Smooth muscle cell (in vitro differentiated cells): ENCODE results near the gene TTLL1. TPM values are rescaled to one million over a fixed set of nuclear protein-coding genes. Genes with fewer than 3 reads are reported as not detected.

ENCODE experiments used
- DNase-seq: peaks from one replicate; lab custom pipeline; 2025; ENCODE audit not compliant: unreplicated experiment; lab: John Stamatoyannopoulos, UW
- H2AFZ ChIP-seq: fragments of 200-600 bp; sonication (generic); 2 replicates; pipeline ENCODE4 v1.6.0; 2016; ENCODE audit warnings: antibody characterized with exemption, low read depth, mild to moderate bottlenecking
- H3F3A ChIP-seq: fragments of 200-600 bp; sonication (generic); 2 replicates; pipeline ENCODE4 v1.6.0; 2017; ENCODE audit warnings: antibody characterized with exemption, low read depth
- H3K27ac ChIP-seq: fragments of 200-600 bp; sonication (generic); 2 replicates; pipeline ENCODE4 v1.5.1; 2016; ENCODE audit warnings: low read depth, mild to moderate bottlenecking
- H3K27me3 ChIP-seq: fragments of 200-600 bp; sonication (generic); 2 replicates; pipeline ENCODE4 v1.6.1; 2016; ENCODE audit warnings: low read depth, mild to moderate bottlenecking
- H3K36me3 ChIP-seq: fragments of 200-600 bp; sonication (generic); 2 replicates; pipeline ENCODE4 v1.5.1; 2016; ENCODE audit warnings: low read depth
- H3K4me1 ChIP-seq: fragments of 200-600 bp; sonication (generic); 2 replicates; pipeline ENCODE4 v1.5.1; 2016; ENCODE audit warnings: low read depth
- H3K4me2 ChIP-seq: fragments of 200-600 bp; sonication (generic); 2 replicates; pipeline ENCODE4 v1.6.0; 2016; ENCODE audit warnings: mild to moderate bottlenecking
- H3K4me3 ChIP-seq: fragments of 200-600 bp; sonication (generic); 2 replicates; pipeline ENCODE4 v1.5.1; 2016; ENCODE audit warnings: mild to moderate bottlenecking
- H3K79me2 ChIP-seq: fragments of 200-600 bp; sonication (generic); 2 replicates; pipeline ENCODE4 v1.6.0; 2016; ENCODE audit warnings: low read depth, mild to moderate bottlenecking
- H3K9ac ChIP-seq: fragments of 200-600 bp; sonication (generic); 2 replicates; pipeline ENCODE4 v1.6.0; 2016; ENCODE audit warnings: low read depth
- H3K9me3 ChIP-seq: fragments of 200-600 bp; sonication (generic); replicated peaks from 2 replicates; pipeline ENCODE4 v1.5.1; 2016; ENCODE audit warnings: low read depth
- H4K20me1 ChIP-seq: fragments of 200-600 bp; sonication (generic); 2 replicates; pipeline ENCODE4 v1.6.0; 2016; ENCODE audit warnings: low read depth
- CTCF ChIP-seq: fragments of 200-600 bp; sonication (generic); IDR thresholded peaks from 2 replicates; pipeline ENCODE4 v1.5.1; 2017; ENCODE audit warnings: borderline replicate concordance, mild to moderate bottlenecking, antibody characterized with exemption; ENCODE audit not compliant: insufficient read depth, poor library complexity, severe bottlenecking
- WGBS: methylation state at CpG from one replicate; pipeline ENCODE4 v1.1.7; 2016; ENCODE audit warnings: low lambda C conversion rate; 5-methylcytosine and 5-hydroxymethylcytosine counted together
- polyA plus RNA-seq: library from polyadenylated mRNA; unstranded; fragments of >200 nt; fragmentation: Nextera tagmentation; extraction: Ambion mirVana; gene quantifications from 2 replicates; pipeline ENCODE4 v1.2.1, GENCODE V29; 2016
- total RNA-seq: library from RNA; depleted of rRNA; stranded (reverse); fragments of >200 nt; gene quantifications from 2 replicates; pipeline ENCODE4 v1.2.3, GENCODE V29; 2014

The TTLL1 gene
- total and polyA plus RNA-seq, 2 experiments from 2014 or later = 12.7 to 17.7 TPM

- no peaks in the 10 kb centered on the region for H3K9me3 ChIP-seq
- no peak overlapping the region for H2AFZ ChIP-seq
- peaks cover 92% of the 10 kb centered on the region for H4K20me1 ChIP-seq
- peak overlapping the region; percentile 85 for H3K27ac ChIP-seq
- no peak for TF ChIP-seq CTCF
- H3K4me3 ChIP-seq = no peak overlapping the region
- H3K4me1 ChIP-seq = peaks cover 35% of the 10 kb centered on the region
- H3K9ac ChIP-seq = no peak overlapping the region
- H3K27me3 ChIP-seq = no peaks in the 10 kb centered on the region
- no peaks in the 10 kb centered on the region for H3K36me3 ChIP-seq
- H3K79me2 ChIP-seq = peaks cover 95% of the 10 kb centered on the region
- no peak overlapping the region for H3K4me2 ChIP-seq
- DNase-seq = no peak
- WGBS = 76% methylated on average over 2 of the region's 2 CpGs
- H3F3A ChIP-seq = peaks cover 30% of the 10 kb centered on the region
Observed at GRCh38 chr22:43005106-43005505, 84.1 kb downstream of the TTLL1 start.

- WGBS = 67% methylated on average over 13 of the region's 13 CpGs
- no peak overlapping the region for H3K9ac ChIP-seq
- H3K4me1 ChIP-seq = peaks cover 35% of the 10 kb centered on the region
- H3K4me2 ChIP-seq = peak overlapping the region; percentile 45
- H3K4me3 ChIP-seq = no peak overlapping the region
- H3K9me3 ChIP-seq = no peaks in the 10 kb centered on the region
- H3K79me2 ChIP-seq = peaks cover 95% of the 10 kb centered on the region
- no peak for DNase-seq
- no peaks in the 10 kb centered on the region for H3K27me3 ChIP-seq
- H2AFZ ChIP-seq = no peak overlapping the region
- H3K36me3 ChIP-seq = no peaks in the 10 kb centered on the region
- no peak for TF ChIP-seq CTCF
- peak overlapping the region; percentile 85 for H3K27ac ChIP-seq
- H3F3A ChIP-seq = peaks cover 30% of the 10 kb centered on the region
- H4K20me1 ChIP-seq = peaks cover 92% of the 10 kb centered on the region
Observed at GRCh38 chr22:43004362-43005035, 84.7 kb downstream of the TTLL1 start.

DNA sequence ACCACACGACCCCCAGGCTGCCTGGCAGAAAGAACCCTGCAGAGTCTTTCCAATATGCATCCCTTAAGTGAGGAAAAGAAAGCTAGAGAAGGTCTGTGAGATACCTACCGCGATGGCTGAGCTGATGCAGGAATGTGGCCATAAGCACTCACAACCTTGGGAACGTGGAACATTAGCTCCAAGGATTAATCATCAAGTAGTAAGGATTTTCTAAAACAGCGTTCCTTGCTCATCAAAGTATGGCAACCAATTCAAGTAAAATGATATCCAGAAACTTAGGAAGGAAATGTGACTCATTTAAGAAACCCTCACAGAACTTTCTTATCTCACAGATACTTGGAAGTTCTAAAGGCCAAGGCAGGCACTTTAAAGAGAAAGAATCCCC, 87.0 kb downstream of the TTLL1 start:
- Histone ChIP-seq H3K9ac (peak overlapping the region; percentile 24), H3K27me3 (no peaks in the 10 kb centered on the region), H3F3A (peaks cover 17% of the 10 kb centered on the region), H3K27ac (peak overlapping the region; percentile 85), H3K36me3 (no peaks in the 10 kb centered on the region), H3K4me1 (peaks cover 35% of the 10 kb centered on the region), H2AFZ (no peak overlapping the region), H4K20me1 (peaks cover 71% of the 10 kb centered on the region), H3K4me2 (peak overlapping the region; percentile 73), H3K79me2 (peaks cover 95% of the 10 kb centered on the region), H3K4me3 (no peak overlapping the region), H3K9me3 (no peaks in the 10 kb centered on the region)
- 5% methylated on average over 5 of the region's 5 CpGs for WGBS
- no peak for DNase-seq
- TF ChIP-seq CTCF = no peak
